ENCODE results near the gene RXFP4. TPM values are rescaled to one million over a fixed set of nuclear protein-coding genes. Genes with fewer than 3 reads are reported as not detected.

RXFP4 gene
- total and polyA plus RNA-seq, 2 of the 13 experiments (the other 11 are each of a cell fraction or from before 2014, with no cell fraction given) = 0.38 to 1.4 TPM

DNA sequence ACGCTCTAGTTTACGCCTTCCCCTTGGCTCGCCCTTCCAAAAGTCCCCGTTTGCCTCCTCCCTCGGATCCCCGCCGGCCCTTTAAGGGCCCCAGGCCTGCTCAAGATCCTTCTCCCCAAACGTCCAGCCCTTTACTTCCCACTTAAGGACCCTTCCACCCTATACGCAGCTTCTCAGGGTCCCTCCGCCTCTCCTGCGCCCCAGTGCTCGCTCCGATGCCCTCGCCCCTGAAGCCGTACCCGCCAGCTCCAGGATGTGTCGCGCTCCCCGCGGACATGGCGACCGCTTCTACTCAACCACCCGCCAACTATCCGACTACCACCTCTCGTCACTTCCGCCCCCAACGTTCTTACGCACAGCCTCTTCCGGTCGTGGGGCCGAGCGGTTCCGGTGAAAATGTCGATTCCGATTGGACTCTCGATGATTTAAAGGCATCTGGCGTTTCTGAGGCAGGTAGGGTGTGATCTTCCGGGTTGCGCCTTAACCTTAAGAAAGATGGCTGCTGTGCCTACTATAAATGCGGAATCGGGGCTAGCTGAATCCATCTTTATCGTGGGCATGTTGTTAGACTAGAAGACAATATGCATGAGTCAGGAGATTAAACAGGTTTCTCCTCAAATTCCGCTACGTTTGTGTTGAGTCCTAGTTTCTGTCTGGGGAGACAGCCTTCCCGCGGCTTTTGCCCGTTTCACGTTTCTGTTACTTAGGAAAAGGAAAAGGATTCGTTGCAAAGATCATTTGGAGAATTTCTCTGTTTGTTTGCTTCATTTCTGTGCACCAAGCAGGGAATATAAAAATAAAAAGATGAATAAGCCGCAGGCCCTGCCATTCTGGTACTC is 7.1 kb upstream of the RXFP4 start, which contains the start of gene KHDC4 (continued):
- TF ChIP-seq, protein P1, sequence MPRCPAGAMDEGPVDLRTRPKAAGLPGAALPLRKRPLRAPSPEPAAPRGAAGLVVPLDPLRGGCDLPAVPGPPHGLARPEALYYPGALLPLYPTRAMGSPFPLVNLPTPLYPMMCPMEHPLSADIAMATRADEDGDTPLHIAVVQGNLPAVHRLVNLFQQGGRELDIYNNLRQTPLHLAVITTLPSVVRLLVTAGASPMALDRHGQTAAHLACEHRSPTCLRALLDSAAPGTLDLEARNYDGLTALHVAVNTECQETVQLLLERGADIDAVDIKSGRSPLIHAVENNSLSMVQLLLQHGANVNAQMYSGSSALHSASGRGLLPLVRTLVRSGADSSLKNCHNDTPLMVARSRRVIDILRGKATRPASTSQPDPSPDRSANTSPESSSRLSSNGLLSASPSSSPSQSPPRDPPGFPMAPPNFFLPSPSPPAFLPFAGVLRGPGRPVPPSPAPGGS (CRISPR knock-in tag; IDR thresholded peaks at IDR 0.05) = peak; percentile 47; the same call in 1 of the 2 replicates
- TF ChIP-seq NR2F6 (IDR thresholded peaks at IDR 0.05) (no peak), NR2F6 (CRISPR knock-in tag; IDR thresholded peaks at IDR 0.05) (peak; percentile 41; the same call in 1 of the 2 replicates), RFXANK (CRISPR knock-in tag; IDR thresholded peaks at IDR 0.05) (no peak), ZMYM3 (CRISPR knock-in tag; IDR thresholded peaks at IDR 0.05) (no peak), KLF13 (CRISPR knock-in tag; IDR thresholded peaks at IDR 0.05) (no peak), DNMT3B (CRISPR knock-in tag; conservative IDR thresholded peaks at IDR 0.05) (no peak), CENPX (CRISPR knock-in tag; IDR thresholded peaks at IDR 0.05) (no peak), HDAC2 (CRISPR knock-in tag; IDR thresholded peaks at IDR 0.05) (peak; percentile 55), PAX8 (CRISPR knock-in tag; IDR thresholded peaks at IDR 0.05; ENCODE audit: borderline replicate concordance) (no peak), ZNF24 (IDR thresholded peaks at IDR 0.05) (no peak), IRF2 (CRISPR knock-in tag; IDR thresholded peaks at IDR 0.05) (peak; percentile 79), SOX5 (CRISPR knock-in tag; IDR thresholded peaks at IDR 0.05; ENCODE audit: borderline replicate concordance) (peak; percentile 30; the same call in 1 of the 2 replicates), HNF4A (CRISPR knock-in tag; IDR thresholded peaks at IDR 0.05) (no peak; the same call in 1 of the 2 replicates), ZNF781 (CRISPR knock-in tag; IDR thresholded peaks at IDR 0.05; ENCODE audit: borderline replicate concordance, not compliant biosample characterization) (peak; percentile 53), ZNF121 (CRISPR knock-in tag; IDR thresholded peaks at IDR 0.05) (no peak)
- TF ChIP-seq, protein P2, sequence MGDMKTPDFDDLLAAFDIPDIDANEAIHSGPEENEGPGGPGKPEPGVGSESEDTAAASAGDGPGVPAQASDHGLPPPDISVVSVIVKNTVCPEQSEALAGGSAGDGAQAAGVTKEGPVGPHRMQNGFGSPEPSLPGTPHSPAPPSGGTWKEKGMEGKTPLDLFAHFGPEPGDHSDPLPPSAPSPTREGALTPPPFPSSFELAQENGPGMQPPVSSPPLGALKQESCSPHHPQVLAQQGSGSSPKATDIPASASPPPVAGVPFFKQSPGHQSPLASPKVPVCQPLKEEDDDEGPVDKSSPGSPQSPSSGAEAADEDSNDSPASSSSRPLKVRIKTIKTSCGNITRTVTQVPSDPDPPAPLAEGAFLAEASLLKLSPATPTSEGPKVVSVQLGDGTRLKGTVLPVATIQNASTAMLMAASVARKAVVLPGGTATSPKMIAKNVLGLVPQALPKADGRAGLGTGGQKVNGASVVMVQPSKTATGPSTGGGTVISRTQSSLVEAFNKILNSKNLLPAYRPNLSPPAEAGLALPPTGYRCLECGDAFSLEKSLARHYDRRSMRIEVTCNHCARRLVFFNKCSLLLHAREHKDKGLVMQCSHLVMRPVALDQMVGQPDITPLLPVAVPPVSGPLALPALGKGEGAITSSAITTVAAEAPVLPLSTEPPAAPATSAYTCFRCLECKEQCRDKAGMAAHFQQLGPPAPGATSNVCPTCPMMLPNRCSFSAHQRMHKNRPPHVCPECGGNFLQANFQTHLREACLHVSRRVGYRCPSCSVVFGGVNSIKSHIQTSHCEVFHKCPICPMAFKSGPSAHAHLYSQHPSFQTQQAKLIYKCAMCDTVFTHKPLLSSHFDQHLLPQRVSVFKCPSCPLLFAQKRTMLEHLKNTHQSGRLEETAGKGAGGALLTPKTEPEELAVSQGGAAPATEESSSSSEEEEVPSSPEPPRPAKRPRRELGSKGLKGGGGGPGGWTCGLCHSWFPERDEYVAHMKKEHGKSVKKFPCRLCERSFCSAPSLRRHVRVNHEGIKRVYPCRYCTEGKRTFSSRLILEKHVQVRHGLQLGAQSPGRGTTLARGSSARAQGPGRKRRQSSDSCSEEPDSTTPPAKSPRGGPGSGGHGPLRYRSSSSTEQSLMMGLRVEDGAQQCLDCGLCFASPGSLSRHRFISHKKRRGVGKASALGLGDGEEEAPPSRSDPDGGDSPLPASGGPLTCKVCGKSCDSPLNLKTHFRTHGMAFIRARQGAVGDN (CRISPR knock-in tag; IDR thresholded peaks at IDR 0.05) = peak; percentile 88
- TF ChIP-seq, protein P3, sequence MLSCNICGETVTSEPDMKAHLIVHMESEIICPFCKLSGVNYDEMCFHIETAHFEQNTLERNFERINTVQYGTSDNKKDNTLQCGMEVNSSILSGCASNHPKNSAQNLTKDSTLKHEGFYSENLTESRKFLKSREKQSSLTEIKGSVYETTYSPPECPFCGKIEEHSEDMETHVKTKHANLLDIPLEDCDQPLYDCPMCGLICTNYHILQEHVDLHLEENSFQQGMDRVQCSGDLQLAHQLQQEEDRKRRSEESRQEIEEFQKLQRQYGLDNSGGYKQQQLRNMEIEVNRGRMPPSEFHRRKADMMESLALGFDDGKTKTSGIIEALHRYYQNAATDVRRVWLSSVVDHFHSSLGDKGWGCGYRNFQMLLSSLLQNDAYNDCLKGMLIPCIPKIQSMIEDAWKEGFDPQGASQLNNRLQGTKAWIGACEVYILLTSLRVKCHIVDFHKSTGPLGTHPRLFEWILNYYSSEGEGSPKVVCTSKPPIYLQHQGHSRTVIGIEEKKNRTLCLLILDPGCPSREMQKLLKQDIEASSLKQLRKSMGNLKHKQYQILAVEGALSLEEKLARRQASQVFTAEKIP (CRISPR knock-in tag; IDR thresholded peaks at IDR 0.05; ENCODE audit: borderline replicate concordance) = no peak

All from HepG2 (cell line).